Karpas-422 (cell line): ENCODE measurements around the gene PARVG. TPM values are rescaled to one million over a fixed set of nuclear protein-coding genes. Genes with fewer than 3 reads are reported as not detected.

Experiments used
- DNase-seq: peaks from one replicate; pipeline ENCODE4 v3.0.0-alpha.2; 2015
- H2AFZ ChIP-seq: fragments of 200-600 bp; sonication (generic); 2 replicates; pipeline ENCODE4 v1.6.1; 2014; ENCODE audit warnings: antibody characterized with exemption, low read length, mixed read lengths
- H3K27ac ChIP-seq: fragments of 200-600 bp; sonication (generic); 2 replicates; pipeline ENCODE4 v1.5.1; 2014; ENCODE audit warnings: mild to moderate bottlenecking, low read length, moderate library complexity
- H3K27me3 ChIP-seq: fragments of 200-600 bp; sonication (generic); 2 replicates; pipeline ENCODE4 v1.6.1; 2014; ENCODE audit warnings: low read length, mixed read lengths
- H3K36me3 ChIP-seq: fragments of 200-600 bp; sonication (generic); 2 replicates; pipeline ENCODE4 v1.6.1; 2014; ENCODE audit warnings: low read length, mixed read lengths; ENCODE audit not compliant: insufficient read depth
- H3K4me1 ChIP-seq: fragments of 200-600 bp; sonication (generic); 2 replicates; pipeline ENCODE4 v1.6.1; 2014; ENCODE audit warnings: mild to moderate bottlenecking, low read length, mixed read lengths
- H3K4me2 ChIP-seq: fragments of 200-600 bp; sonication (generic); 2 replicates; pipeline ENCODE4 v1.6.1; 2014; ENCODE audit warnings: low read length, low read depth, mild to moderate bottlenecking; ENCODE audit not compliant: poor library complexity, severe bottlenecking
- H3K4me3 ChIP-seq: fragments of 200-600 bp; sonication (generic); 2 replicates; pipeline ENCODE4 v1.5.1; 2014; ENCODE audit warnings: mild to moderate bottlenecking, antibody characterized with exemption, low read length, mixed read lengths
- H3K79me2 ChIP-seq: fragments of 200-600 bp; sonication (generic); 2 replicates; pipeline ENCODE4 v1.6.1; 2014; ENCODE audit warnings: mild to moderate bottlenecking, low read length, mixed read lengths
- H3K9ac ChIP-seq: fragments of 200-600 bp; sonication (generic); 2 replicates; pipeline ENCODE4 v1.6.0; 2014; ENCODE audit warnings: low read length
- H3K9me2 ChIP-seq: fragments of 200-600 bp; sonication (generic), shearing (Covaris generic); replicated peaks from 2 replicates; pipeline ENCODE4 v1.6.0; 2014; ENCODE audit warnings: mild to moderate bottlenecking, low read length, moderate library complexity; ENCODE audit not compliant: insufficient read depth
- H3K9me3 ChIP-seq: fragments of 300-700, 200-600 bp; sonication (generic); 2 replicates; pipeline ENCODE4 v1.6.1; 2014; ENCODE audit warnings: low read length, mixed read lengths
- H4K20me1 ChIP-seq: fragments of 200-600 bp; sonication (generic); 2 replicates; pipeline ENCODE4 v1.6.1; 2014; ENCODE audit warnings: mild to moderate bottlenecking, antibody characterized with exemption, low read length, low read depth; ENCODE audit not compliant: insufficient read depth
- total RNA-seq: library from RNA; depleted of rRNA; stranded (reverse); fragments of >200 nt; shearing (Covaris generic); gene quantifications from 2 replicates; pipeline ENCODE4 v1.2.3, GENCODE V29; 2014; ENCODE audit warnings: low replicate concordance; rRNA removed

Gene PARVG
- total RNA-seq, 1 experiment from 2014 or later, result 6.3 TPM

DNA sequence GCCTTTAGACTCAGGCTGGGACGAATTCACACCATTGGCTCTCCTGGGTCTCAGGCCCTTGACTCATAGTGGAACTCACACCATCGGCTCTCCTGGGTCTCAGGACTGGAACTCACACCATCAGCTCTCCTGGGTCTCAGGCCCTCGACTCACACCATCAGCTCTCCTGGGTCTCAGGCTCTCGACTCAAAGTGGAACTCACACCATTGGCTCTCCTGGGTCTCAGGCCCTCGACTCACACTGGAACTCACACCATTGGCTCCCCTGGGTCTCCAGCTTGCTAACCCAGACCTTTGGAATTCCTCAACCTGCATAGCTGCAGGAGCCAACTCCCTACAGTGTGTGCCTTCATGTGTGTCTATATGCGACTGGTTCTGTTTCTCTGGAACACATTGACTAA, 75.4 kb downstream of the PARVG start:
- Histone ChIP-seq H3K4me1 (no peaks in the 10 kb centered on the region), H4K20me1 (no peaks in the 10 kb centered on the region), H3K9ac (no peak overlapping the region), H3K79me2 (no peaks in the 10 kb centered on the region), H3K9me2 (no peaks in the 10 kb centered on the region), H3K4me2 (no peak overlapping the region), H3K27ac (no peak overlapping the region), H3K27me3 (no peaks in the 10 kb centered on the region), H3K4me3 (no peak overlapping the region), H3K36me3 (no peaks in the 10 kb centered on the region), H3K9me3 (no peaks in the 10 kb centered on the region), H2AFZ (no peak overlapping the region)
- no peak for DNase-seq

DNA sequence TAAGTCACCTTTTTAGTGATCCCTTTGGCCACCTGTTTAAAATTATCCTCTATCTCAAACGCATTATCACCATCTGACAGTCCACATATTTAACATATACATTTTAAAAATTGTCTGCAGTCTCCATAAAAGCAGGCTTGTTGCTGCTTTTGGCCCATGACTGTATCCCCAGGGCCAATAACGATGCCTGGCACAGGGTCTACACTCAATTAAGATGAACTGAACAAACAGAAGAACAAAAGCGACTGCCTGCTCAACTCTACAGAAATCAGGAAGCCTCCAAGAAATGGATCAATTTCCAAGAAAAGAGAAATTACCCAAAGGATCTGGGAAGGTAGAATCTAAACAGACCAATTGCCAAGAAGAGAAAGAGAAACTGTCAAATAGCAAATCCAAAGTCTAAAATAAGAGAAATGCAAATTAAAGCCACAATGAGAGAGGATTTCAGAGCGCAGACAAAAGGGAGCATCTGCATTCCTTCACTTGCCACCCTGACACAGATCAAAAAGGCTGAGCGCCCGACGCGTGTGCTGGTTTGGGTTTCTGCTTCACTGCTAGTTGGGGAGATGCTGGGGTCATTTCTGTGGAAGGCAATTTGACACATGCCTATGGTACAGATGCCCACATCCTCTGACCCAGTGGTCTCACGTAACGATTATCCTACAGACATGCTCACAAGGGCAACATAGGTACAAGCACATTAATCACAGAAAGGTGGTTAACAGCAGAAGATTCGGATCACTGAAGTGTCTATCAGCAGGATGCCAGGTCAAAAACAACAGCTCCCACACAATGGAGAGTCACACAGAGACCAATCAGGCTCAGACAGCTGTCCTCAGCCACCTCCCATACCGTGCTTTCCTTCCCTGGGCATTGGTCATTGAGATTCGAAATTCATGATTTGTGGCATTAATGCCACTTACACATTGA, 76.1 kb downstream of the PARVG start:
- Histone ChIP-seq H2AFZ (no peak overlapping the region), H3K27me3 (no peaks in the 10 kb centered on the region), H3K27ac (no peak overlapping the region), H3K4me3 (no peak overlapping the region), H4K20me1 (no peaks in the 10 kb centered on the region), H3K79me2 (no peaks in the 10 kb centered on the region), H3K9me2 (no peaks in the 10 kb centered on the region), H3K4me1 (no peaks in the 10 kb centered on the region), H3K9me3 (no peaks in the 10 kb centered on the region), H3K36me3 (no peaks in the 10 kb centered on the region), H3K9ac (no peak overlapping the region), H3K4me2 (no peak overlapping the region)
- DNase-seq, result no peak

Other genes with a start within 250 kb of the PARVG start
- gene SAMM50, start 225.5 kb upstream of the PARVG start, total RNA-seq, result 37.3 and 42.9 TPM in 2 replicates
- gene PARVB, start 156.6 kb upstream of the PARVG start, total RNA-seq, result 24.9 and 32.6 TPM in 2 replicates
- not detected in 2 replicates for gene SHISAL1, start 132.0 kb downstream of the PARVG start, total RNA-seq